Osteoblast (primary cell): ENCODE data around the gene SFRP2. TPM values are rescaled to one million over a fixed set of nuclear protein-coding genes. Genes with fewer than 3 reads are reported as not detected.

Experiments used
- DNase-seq: peaks from one replicate; pipeline ENCODE4 v3.0.0; 2011; ENCODE audit warnings: low spot score, mixed read lengths; ENCODE audit not compliant: insufficient read length; ENCODE audit errors: missing footprints
- H2AFZ ChIP-seq: 2 replicates; pipeline ENCODE4 v1.6.0; 2011; ENCODE audit warnings: mild to moderate bottlenecking, low read length
- H3K27ac ChIP-seq: 2 replicates; pipeline ENCODE4 v1.5.1; 2011; ENCODE audit warnings: mild to moderate bottlenecking, low read depth, low read length, moderate library complexity
- H3K27me3 ChIP-seq: 2 replicates; pipeline ENCODE4 v1.6.0; 2012; ENCODE audit warnings: mild to moderate bottlenecking, control low read depth, inconsistent platforms, low read length, moderate library complexity; ENCODE audit not compliant: insufficient read depth
- H3K36me3 ChIP-seq: 2 replicates; pipeline ENCODE4 v1.5.1; 2011; ENCODE audit warnings: mild to moderate bottlenecking, low read length, control low read depth, moderate library complexity; ENCODE audit not compliant: insufficient read depth
- H3K4me1 ChIP-seq: 2 replicates; pipeline ENCODE4 v1.5.1; 2011; ENCODE audit warnings: mild to moderate bottlenecking, low read length, control low read depth, moderate library complexity; ENCODE audit not compliant: insufficient read depth
- H3K4me2 ChIP-seq: 2 replicates; pipeline ENCODE4 v1.6.0; 2011; ENCODE audit warnings: mild to moderate bottlenecking, low read length; ENCODE audit not compliant: insufficient read depth
- H3K4me3 ChIP-seq: fragments of 200-600 bp; sonication (generic); 3 replicates; pipeline ENCODE4 v1.5.1; 2012; ENCODE audit warnings: mild to moderate bottlenecking, low read length, inconsistent platforms; ENCODE audit not compliant: insufficient read depth
- H3K79me2 ChIP-seq: 2 replicates; pipeline ENCODE4 v1.6.0; 2012; ENCODE audit warnings: mild to moderate bottlenecking, low read length, control low read depth, inconsistent platforms; ENCODE audit not compliant: insufficient read depth
- H3K9me3 ChIP-seq: 2 replicates; pipeline ENCODE4 v1.5.1; 2011; ENCODE audit warnings: low read depth, low read length, control low read depth
- H4K20me1 ChIP-seq: 2 replicates; pipeline ENCODE4 v1.6.0; 2012; ENCODE audit warnings: mild to moderate bottlenecking, low read length, control low read depth; ENCODE audit not compliant: insufficient read depth
- CTCF ChIP-seq: IDR thresholded peaks from 2 replicates; pipeline ENCODE4 v1.5.1; 2011; ENCODE audit warnings: mild to moderate bottlenecking, low read depth, low read length, moderate library complexity; ENCODE audit errors: extremely low read depth
- total RNA-seq: library from RNA; depleted of rRNA; stranded (reverse); fragments of >200 nt; gene quantifications from 2 replicates; pipeline ENCODE4 v1.2.3, GENCODE V29; 2012

Gene SFRP2
- total RNA-seq, 1 donor, result not detected

GRCh38 chr4:153784166-153784699 is 4.7 kb downstream of the SFRP2 start:
- H3K79me2 ChIP-seq, result no peaks in the 10 kb centered on the region
- no peaks in the 10 kb centered on the region for H3K36me3 ChIP-seq
- no peak overlapping the region for H2AFZ ChIP-seq
- H3K4me1 ChIP-seq, result no peaks in the 10 kb centered on the region
- H3K9me3 ChIP-seq, result no peaks in the 10 kb centered on the region
- no peaks in the 10 kb centered on the region for H4K20me1 ChIP-seq
- no peak for TF ChIP-seq CTCF
- H3K4me3 ChIP-seq, result no peak overlapping the region
- peaks cover 22% of the 10 kb centered on the region for H3K27me3 ChIP-seq
- DNase-seq, result no peak
- no peak overlapping the region for H3K27ac ChIP-seq
- H3K4me2 ChIP-seq, result no peak overlapping the region

GRCh38 chr4:153782581-153782980 is 6.3 kb downstream of the SFRP2 start:
- Histone ChIP-seq H3K79me2 (no peaks in the 10 kb centered on the region), H3K27me3 (peaks cover 6% of the 10 kb centered on the region), H3K4me3 (no peak overlapping the region), H4K20me1 (no peaks in the 10 kb centered on the region), H3K4me2 (no peak overlapping the region), H3K4me1 (no peaks in the 10 kb centered on the region), H3K36me3 (no peaks in the 10 kb centered on the region), H3K9me3 (no peaks in the 10 kb centered on the region), H2AFZ (no peak overlapping the region), H3K27ac (no peak overlapping the region)
- no peak for DNase-seq
- TF ChIP-seq CTCF, result no peak

GRCh38 chr4:153781717-153782416 is 7.0 kb downstream of the SFRP2 start:
- no peak for TF ChIP-seq CTCF
- no peak overlapping the region for H3K4me2 ChIP-seq
- no peak overlapping the region for H3K27ac ChIP-seq
- no peak overlapping the region for H2AFZ ChIP-seq
- DNase-seq, result peak; percentile 75
- no peaks in the 10 kb centered on the region for H3K36me3 ChIP-seq
- H4K20me1 ChIP-seq, result no peaks in the 10 kb centered on the region
- no peaks in the 10 kb centered on the region for H3K79me2 ChIP-seq
- no peaks in the 10 kb centered on the region for H3K9me3 ChIP-seq
- no peaks in the 10 kb centered on the region for H3K27me3 ChIP-seq
- no peaks in the 10 kb centered on the region for H3K4me1 ChIP-seq
- H3K4me3 ChIP-seq, result no peak overlapping the region

- H3K4me2 ChIP-seq, result no peak overlapping the region
- no peak overlapping the region for H3K27ac ChIP-seq
- H3K36me3 ChIP-seq, result no peaks in the 10 kb centered on the region
- DNase-seq, result no peak
- no peaks in the 10 kb centered on the region for H3K4me1 ChIP-seq
- no peaks in the 10 kb centered on the region for H3K79me2 ChIP-seq
- H3K4me3 ChIP-seq, result no peak overlapping the region
- H3K9me3 ChIP-seq, result no peaks in the 10 kb centered on the region
- no peaks in the 10 kb centered on the region for H4K20me1 ChIP-seq
- TF ChIP-seq CTCF, result no peak
- no peaks in the 10 kb centered on the region for H3K27me3 ChIP-seq
- H2AFZ ChIP-seq, result no peak overlapping the region
Measured at GRCh38 chr4:153781280-153781679, 7.6 kb downstream of the SFRP2 start.
